ENCODE results near the gene DRC3.

DRC3 gene

DNA sequence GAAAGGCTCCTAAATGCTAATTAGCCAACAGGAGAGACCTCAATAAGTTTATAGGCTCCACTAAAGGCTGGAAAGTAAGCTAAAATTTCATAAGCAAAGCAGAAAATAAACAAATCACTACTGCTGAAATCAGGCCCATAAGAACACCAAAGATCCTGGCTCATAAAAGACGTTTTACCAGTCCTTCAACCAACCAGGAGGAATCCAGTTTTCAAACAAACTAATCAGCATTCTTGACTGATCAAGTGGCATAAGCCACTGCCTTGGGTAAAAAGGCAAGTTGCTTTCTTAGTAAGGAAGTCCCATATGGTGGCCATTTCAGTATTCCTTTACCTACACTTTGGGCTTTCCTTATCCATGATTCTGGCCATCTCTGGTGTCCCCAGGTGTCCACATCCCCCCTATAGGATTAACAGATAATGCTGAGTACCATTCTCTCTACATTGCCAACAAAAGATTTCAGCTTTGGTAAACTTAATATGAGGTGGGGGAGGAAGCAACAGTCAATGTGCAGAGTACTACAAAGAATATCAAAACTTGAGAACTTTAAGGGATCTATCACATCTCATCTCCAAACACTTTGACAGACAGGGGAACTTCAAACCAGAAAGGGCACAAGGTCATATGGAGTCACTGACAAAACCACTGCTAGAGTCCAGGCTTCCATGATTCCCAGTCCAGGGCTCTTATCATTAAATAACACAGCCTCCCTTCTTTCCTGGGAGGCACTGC lies 1.8 kb upstream of the DRC3 start:
- DNase-seq, result no peak

DNA sequence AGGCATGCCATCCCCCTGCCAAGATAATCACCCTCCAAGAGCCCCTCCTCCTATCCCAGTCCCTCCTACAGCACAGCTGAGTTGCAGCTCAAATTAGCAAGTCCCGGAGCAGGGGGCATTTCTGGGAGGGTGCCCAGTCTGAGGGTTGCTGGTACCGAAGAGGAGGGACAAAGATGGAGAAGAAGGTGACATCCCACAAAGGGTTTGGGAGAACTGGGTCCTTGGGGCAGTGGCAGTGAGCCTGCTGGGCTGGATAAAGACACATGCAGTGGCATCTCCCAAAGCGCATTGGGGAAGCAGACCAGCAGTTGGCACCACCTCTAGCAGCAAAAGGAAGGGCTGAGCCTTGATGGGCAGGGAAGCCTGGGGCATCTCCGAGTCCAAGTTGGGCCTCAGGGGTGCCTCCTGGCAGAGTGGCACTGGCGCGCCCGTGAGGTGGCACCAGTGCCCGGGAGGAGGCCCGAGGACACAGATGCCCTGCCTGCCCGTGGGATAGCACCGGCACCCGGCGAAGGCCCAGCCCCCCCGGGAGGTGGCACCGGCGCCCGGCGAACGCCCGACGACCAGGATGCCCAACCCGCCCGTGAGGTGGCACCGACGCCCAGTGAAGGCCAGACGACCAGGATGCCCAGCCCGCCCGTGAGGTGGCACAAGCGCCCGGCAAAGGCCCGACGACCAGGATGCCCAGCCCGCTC lies 1.1 kb upstream of the DRC3 start:
- DNase-seq, result peak; percentile 17

DNA sequence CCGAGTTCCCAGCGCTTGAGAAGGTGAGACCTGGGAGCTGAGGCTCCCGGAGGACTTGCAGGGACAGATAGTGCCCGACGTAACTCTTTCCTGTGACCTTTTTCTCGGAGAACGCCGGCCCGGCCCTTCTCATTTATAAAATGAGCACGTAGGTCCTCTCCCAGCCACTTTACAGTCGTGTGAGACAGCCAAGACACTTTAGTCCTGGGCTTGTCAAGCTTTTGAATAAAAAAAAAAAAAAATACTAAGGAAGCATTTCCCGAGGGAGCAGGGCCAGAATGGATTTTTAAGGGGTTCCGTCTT lies 241 bp downstream of the DRC3 start:
- no peak for DNase-seq

DNA sequence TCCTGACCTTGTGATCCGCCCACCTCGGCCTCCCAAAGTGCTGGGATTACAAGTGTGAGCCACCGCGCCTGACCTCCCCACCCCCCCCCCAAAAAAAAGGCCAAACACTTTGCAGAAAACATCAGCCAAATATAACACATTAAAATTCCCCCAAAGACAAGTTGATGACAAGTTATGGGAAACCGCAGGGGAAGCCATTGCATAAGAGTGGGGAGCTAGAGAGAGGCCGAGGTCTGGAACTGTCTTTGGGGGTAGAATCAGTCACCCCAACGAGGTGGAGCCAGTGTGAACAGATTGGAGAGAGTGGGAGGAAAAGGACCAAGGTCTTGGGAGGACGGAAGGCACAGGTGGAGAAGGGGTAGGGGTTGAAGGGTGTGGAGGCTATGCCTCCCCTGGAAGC lies 2.8 kb downstream of the DRC3 start:
- no peak for DNase-seq

DNA sequence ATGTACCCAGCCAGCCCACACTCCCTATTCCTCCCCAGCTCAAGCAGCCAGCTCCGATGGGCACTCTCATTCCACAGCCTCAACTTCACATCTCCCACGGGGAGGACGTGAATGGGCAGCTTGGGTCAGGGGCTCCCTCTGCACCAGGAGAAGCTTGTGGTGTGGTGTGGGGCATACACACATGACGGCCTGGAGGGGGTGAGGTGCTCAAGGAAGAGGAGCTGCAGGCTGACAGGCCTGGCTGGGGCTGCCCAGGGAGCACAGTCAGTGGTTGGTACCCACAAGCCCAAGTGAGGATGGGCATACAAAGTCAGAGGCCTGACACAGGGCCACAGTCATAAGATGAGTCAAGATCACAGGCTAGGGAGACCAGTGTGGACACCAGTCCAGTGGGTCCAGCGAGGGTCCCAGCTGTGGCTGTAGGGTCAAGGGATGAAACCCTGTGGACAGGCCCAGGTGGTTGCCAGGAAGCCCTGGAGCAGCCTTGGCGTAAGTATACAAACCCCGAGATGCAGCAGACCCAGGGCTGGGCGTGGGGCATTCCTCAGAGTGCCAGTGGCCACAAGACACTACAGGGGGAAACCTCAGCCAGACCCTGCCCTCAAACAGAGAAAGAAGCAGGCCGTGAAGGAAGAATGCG lies 4.4 kb downstream of the DRC3 start:
- DNase-seq, result no peak

DNA sequence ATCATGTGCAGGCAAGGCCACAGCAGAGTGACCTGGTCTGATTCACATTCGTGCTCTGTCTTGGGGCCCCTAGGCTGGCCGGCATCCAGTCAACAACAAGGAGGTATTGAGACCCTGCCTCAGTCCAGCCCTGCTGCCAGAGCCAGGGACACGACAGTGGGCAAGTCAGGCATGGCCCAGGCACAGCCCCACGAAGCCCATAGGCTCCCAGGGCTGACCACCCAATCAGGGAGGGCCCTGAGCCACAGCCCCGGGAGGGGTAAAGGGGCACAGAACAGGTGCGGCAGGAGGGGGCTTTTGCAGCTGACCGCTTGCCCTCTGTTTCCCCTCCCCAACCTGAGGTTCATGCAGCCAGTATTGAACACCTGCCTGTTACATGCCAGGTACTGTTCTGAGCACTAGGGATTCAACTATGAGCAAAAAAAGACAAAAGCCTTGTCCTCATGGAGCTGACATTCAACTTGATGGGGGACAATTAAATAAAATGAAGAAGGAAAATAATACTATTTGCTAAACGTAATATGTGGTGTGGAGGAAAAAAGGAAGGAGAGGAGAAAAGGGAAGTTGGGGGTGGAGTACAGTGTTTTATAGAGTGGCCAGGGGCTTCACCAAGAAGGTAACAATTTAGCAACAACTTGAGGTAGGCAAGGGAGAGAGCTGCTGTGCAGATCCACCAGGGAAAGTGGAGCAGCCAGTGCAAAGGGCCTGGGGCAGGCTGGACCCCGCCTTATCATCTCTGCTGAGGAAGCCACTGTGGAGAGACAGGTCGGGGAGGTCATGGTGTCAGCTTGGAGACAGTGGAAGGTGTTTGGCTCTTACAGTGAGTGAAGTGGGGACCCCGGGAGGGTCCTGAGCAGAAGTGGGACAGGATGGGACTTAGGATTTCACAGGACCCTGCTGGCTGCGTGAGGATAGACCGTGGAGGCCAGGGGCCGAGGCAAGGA lies 6.1 kb downstream of the DRC3 start:
- no peak for DNase-seq

DNA sequence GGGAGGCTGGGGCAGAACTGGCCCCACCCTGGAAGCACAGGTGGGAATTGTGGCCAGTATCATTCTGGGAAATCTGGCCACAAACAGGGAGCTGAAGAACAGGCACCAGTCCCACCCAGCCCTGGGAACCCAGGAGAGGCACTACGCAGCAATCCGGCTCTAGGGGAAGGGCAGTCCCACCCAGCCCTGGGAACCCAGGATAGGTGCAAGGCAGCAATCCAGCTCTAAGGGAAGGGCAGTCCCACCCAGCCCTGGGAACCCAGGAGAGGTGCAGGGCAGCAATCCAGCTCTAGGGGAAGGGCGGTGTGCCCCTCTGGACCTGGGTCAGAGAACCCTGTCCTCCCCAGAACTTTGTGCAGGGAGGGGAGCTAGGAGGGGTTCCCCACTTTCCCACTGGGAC lies 7.1 kb downstream of the DRC3 start:
- DNase-seq, result no peak

DNA sequence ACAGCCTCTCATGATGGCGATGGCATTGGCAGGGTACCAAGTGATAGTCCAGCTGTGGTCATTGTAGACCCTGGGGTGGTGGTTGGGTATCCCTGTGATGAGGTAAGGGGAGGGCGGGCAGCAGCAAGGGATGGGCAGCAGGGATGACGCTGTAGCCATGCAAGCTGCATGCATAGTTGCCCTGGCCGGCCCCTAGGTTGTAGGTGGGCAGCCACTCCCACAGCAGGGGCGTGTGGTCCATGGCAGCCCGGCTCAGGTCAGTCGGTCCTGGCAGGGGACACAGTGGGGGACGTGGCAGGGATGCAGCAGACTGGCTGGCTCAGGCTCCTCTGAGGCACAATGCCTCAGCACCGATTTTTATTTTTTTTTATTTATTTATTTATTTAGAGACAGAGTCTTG lies 8.7 kb downstream of the DRC3 start:
- no peak for DNase-seq

DNA sequence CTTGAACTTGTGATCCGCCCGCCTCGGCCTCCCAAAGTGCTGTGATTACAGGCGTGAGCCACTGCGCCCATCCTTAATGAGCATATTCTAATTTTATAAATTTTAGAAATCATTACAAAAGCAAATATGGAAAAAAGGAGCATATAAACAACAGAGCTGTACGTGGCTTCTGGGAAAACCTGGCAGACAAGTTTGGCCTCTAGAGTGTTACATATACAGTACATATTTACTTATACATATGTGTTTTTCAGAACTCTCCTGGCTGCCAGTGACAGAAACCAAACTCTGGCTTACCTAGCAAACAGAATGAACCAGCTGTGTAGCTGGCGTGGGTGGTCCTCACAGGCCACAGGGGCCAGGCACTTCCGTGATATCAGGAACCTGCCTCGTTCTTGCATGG lies 10.1 kb downstream of the DRC3 start:
- DNase-seq, result no peak

DNA sequence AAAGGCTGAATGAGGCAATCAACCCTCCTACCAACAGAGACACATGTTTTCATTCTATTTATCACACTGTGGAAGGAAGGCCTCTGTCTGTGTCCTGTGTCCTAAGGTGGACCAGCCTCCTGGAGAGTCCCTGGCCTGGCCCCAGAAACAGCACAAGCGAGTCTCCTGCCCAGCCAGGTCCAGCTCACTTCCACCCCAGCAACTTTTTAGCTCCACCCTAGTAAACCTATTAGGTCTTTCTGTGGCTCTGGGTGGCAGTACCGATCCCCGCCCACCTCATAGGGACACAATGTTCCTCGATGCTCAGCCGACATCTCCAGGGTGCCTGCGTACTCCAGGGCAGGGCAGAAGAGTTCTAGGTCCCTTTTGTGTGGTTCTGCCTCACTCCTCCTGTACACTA lies 10.7 kb downstream of the DRC3 start:
- no peak for DNase-seq

DNA sequence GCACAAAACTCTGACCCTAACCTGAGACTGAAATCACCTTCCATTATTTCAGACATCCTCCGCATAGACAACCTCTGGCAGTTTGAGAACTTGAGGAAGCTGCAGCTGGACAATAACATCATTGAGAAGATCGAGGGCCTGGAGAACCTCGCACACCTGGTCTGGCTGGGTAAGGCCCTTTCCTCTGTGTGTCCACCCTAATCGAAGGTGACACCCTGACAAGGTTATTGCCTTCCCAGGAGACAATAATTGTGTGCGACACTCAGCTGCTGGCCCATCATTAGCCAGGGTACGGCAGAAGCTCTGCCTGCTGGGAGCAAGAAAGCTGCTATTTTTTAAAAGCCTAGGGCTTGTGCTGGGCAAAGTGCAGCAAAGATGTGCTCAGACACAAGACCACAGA lies 11.1 kb downstream of the DRC3 start:
- DNase-seq, result no peak

DNA sequence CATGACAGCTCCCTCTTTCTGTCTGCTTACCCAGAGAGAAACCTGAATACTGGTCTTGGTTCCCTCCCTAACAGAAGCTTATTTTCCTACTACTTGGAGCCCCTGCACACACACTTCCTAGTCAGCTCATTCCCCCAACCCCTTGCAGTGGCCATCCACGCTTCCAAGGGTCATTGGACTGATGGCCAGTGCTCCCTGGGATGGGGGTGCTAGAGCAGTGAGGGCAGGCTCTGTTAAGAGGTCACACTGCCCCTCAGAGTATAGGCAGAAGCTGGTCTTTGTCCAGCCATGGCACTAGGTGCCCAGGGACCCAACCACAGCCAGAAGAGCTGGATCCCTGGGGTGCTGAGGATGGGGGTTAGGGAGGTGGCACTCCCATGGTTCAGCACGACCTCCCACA lies 12.5 kb downstream of the DRC3 start:
- DNase-seq, result no peak

DNA sequence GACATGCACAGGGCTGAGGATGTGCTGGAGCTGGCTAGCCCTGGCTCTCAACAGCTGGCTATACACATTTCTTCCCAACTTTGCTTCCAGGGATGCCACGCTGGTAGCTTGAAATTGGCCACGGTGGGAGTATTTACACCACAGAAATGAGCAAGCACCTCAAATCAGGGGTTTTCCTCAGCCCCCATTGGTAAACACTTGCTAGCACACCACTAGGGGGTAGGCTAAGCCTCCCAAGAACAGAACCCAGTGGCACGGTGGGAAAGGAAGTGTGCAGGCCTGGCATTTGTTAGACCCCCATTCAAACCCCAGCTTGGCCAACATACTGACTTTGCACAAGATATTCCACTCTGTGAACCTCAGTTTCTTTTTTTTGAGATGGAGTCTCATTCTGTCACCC lies 12.9 kb downstream of the DRC3 start:
- no peak for DNase-seq

DNA sequence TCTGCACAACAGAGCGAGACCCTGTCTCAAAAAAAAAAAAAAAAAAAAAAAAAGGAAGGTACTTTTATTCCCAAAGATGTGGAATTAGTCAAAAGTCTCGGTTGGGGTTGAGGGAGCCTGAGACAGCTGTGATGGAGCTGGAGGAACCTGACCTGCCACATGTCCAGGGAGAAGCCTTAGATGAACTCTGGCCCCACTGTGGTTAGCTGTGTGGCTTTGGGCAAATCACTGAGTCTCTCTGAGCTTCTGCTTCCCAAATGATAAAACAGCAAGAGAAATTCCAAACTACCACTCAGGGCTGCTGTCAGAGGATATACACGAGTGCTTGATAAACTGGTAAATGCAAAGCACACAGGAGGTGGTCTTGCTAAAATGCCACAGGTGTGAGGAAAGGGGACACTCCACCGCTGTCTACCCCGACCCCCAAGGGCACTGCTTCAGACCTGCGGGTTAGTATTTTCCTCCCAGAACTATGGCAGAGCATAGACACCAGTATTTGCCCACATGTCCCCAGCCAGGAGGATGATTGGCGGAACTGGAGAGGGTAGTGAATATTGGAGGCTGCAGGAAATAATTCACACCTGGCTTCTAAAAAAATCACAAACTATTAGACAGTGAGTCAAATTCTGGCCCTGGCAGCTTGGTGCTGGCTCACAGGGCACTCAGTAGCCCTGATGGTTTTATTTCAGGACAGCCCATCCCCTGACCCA lies 14.7 kb downstream of the DRC3 start:
- DNase-seq, result no peak

DNA sequence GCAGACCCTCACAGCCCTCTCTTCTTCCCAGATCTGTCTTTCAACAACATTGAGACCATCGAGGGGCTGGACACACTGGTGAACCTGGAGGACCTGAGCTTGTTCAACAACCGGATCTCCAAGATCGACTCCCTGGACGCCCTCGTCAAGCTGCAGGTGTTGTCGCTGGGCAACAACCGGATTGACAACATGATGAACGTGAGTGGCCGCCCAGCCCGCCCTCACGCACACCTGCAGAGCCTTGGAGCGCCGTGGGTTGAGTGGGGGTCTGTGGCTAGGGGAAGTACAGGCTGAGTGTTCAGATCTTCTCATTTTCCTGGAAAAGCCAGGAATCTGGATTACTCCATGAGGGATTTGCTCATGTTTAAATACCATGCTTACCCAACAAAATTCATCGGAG lies 15.2 kb downstream of the DRC3 start:
- DNase-seq, result no peak

DNA sequence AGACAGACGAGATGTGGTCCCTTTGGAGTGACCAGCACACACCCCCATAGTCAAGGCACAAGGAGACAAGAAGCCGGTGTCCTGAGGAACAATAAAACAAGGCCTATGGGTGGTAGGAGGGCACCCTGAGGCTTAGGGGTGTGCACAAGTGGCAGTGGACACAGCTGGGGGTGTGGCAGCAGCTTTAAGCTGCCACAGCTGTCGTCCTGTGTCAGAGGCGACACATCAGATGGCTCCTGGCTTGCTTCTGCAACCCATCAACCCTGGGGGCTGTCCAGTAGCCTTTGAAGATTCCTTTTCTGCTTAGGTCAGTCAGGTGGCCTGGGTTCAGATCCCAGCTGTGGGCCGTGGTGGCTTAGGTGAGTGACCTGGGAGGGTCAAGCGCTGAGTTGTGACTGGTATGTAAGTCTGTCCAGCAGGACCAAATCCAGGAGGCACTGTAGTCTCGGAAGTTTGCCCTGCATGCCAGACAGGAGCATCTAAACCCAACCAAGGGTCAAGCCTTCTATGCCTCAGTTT lies 15.8 kb downstream of the DRC3 start:
- no peak for DNase-seq

DNA sequence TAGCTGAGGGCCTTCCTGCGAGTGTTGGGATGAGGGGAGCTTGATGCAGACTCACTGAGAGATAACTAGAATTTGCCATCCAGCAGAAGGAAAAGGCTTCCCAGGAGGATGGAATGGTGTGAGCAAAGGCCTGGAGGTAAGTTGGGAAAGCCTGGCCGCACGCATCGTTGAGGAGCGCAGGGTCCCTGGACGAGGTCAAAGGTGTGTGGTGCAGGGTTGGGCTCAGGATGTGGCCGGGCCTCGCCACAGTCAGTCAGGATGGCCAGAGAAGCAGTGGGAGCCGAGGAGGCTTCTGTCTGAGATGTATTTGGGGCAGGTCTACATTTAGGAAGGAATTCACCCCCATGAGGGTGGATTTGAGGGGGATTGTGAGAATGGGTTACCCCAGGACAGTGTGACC lies 16.4 kb downstream of the DRC3 start:
- no peak for DNase-seq

DNA sequence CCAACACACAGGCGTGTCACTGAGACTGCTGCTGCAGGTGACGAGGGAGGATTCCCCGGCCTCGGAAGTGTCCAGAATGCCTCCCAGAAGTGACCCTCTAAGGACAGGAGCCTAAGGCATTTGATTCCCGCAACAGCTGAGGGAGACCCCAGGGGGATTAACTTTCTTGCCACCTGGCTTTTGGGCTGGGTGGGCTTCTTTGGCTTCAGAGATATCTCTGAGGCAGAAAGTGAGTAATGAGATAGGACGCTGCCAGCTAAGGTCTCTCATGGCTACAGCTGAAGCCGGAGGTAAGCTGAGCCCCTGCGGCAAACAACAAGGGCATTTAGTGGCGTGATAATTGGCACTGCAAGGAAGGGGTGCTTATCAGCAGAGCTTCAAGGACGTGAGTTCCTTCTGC lies 17.0 kb downstream of the DRC3 start:
- no peak for DNase-seq

DNA sequence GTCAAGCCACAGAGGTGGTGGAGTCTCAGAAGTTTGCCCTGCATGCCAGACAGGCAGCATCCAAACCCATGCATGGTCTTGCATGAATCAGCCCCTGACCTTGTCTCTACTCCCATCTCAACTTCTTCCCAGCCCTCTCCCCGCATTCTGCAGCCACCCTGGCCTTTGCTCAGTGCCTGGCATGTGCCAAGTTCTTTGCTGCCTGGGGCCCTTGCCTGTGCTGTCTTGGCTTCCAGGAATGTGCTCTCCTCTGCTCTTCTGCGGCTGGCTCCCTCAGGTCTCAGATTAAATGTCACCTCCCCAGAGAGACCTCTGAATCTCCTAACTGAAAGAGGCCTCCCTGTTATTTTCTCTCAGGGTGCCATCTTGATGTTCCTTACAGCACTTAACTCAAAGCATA lies 17.6 kb downstream of the DRC3 start:
- DNase-seq, result no peak

DNA sequence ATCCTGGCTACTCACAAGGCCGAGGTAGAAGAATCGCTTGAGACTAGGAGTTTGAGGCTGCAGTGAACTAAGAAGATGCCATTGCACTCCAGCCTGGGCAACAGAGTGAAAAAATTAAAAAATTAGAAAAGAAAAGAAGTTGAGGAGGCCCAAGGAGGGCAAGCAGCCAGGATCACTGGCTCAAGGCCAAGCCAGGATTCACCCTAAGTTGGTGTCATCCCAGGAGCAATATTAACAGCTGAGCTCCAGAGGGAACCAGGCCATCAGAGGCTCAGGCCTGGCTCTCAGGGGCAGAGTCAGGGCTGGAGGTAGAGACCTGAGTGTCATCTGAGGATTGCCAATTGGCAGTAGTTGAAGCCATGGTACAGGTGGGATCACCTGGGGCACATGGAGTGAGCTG lies 20.7 kb downstream of the DRC3 start:
- DNase-seq, result no peak

DNA sequence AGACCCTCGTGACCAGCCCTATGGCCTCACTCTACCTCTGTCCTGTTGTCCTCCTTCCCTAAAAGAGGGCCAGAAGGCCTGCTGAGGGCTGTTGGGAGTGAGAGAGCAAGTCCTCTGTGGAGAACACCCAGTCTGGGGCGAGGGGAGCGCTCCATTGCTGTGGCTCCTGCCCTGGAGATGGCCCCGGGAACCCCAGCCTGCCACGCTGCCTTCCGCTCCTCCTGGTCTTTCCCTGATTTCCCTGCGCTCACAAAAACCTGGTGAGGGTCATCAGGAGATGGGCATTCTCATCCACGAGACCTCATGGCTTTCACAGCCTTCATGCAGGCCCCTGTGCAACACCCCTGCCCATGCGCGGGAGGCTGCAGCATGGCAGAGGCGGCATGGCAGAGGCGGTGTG lies 21.2 kb downstream of the DRC3 start:
- DNase-seq, result no peak

DNA sequence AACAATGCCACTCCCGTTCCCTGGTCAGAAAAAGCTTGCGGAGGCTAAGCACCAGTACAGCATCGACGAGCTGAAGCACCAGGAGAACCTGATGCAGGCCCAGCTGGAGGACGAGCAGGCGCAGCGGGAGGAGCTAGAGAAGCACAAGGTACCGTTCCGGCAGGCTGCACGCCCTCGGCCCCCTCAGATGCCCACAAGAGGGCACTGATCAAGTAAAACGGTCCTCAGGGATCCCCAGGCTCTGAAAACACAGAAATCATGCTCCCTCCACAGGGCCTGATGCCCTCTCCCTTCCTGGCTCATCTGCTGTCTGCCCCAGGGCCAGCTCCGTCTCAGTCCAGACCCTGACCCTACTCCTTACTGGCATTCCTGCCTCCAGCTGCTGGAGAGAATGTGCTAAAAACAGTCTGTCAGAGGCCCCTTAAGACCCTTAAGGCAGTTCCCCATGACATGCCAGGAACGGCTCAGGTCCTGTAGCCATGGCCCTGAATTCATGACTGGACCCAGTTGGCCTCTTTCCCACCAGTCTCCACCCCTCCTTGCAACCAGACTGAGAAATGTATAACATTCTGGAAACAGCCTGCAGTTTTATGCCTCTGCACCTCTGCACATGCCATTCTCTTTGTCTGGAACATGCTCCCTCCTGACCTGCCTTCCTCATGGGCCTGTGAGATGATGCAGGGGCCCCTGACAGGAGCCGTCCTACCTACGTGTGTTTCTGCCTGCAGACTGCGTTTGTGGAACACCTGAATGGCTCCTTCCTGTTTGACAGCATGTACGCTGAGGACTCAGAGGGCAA lies 21.8 kb downstream of the DRC3 start:
- DNase-seq, result peak; percentile 12
